CD4-positive, alpha-beta T cell treated with Interleukin-10 for 1 hour (primary cell): ENCODE data around the gene HLA-G.
"Not testable (repeated sequence)": the region's sequence is repeated elsewhere in the genome, so short reads cannot be mapped to it uniquely, and the experiment has no call there.

Experiments
- DNase-seq: peaks from one replicate; pipeline ENCODE4 v3.0.0-alpha.2; 2020

Gene HLA-G

GRCh38 chr6:29875257-29875656 is 47.6 kb downstream of the HLA-G start:
- no peak for DNase-seq

- DNase-seq, result not testable (repeated sequence)
Observed at GRCh38 chr6:29875734-29876133, 48.1 kb downstream of the HLA-G start.
